Endothelial cell of umbilical vein (primary cell): ENCODE results near the gene GSG1L. TPM values are rescaled to one million over a fixed set of nuclear protein-coding genes. Genes with fewer than 3 reads are reported as not detected.

Experiments used
- BruUV-seq: library from RNA; stranded (reverse); fragments of 400-500 nt; replicated peaks from 2 replicates; lab custom pipeline; 2021; lab: Mats Ljungman, UMichigan
- CTCF ChIA-PET: fragments of 300-600, 350-600 bp; sonication (Branson Sonifier 250); formaldehyde crosslinking; loops from one replicate; lab custom pipeline; 2021; ENCODE audit warnings: antibody characterized with exemption, inconsistent platforms; lab: Charles Lee
- POLR2A ChIA-PET: fragments of 300-600, 350-600 bp; sonication (Branson Sonifier 250); formaldehyde crosslinking; loops from one replicate; lab custom pipeline; 2021; ENCODE audit warnings: antibody characterized with exemption, inconsistent platforms; lab: Charles Lee
- DNase-seq: peaks from one replicate; pipeline ENCODE4 v3.0.0-alpha.2; 2011; ENCODE audit warnings: low read depth, low spot score
- FAIRE-seq: peaks from 2 replicates; lab custom pipeline; 2011; peaks lifted over from hg19 to GRCh38; lab: Jason Lieb, UNC
- H2AFZ ChIP-seq: 2 replicates; pipeline ENCODE4 v1.6.0; 2012; ENCODE audit warnings: low read depth, low read length, control low read depth, inconsistent platforms
- H3K27ac ChIP-seq: 2 replicates; pipeline ENCODE4 v1.5.1; 2011; ENCODE audit warnings: low read depth, mild to moderate bottlenecking, control low read depth, low read length, moderate library complexity; ENCODE audit not compliant: insufficient read depth
- H3K27me3 ChIP-seq, 2 experiments: 2 replicates each; pipeline versions ENCODE4 v1.6.0 to v1.6.1; 2011; ENCODE audit warnings: low read length in 2 of 2, mixed read lengths in 1 of 2; ENCODE audit not compliant: control insufficient read depth in 2 of 2, insufficient read depth in 2 of 2
- H3K36me3 ChIP-seq, 2 experiments: 2 replicates in 1 of 2; 3 replicates in 1 of 2; pipeline ENCODE4 v1.5.1; 2011; ENCODE audit warnings: low read length in 2 of 2, mild to moderate bottlenecking in 1 of 2, moderate library complexity in 1 of 2; ENCODE audit not compliant: control insufficient read depth in 2 of 2, insufficient read depth in 2 of 2; ENCODE audit errors: extremely low read depth in 1 of 2
- H3K4me1 ChIP-seq: 3 replicates; pipeline ENCODE4 v1.5.1; 2011; ENCODE audit warnings: mild to moderate bottlenecking, low read length; ENCODE audit not compliant: control insufficient read depth, insufficient read depth; ENCODE audit errors: extremely low read depth
- H3K4me2 ChIP-seq: 2 replicates; pipeline ENCODE4 v1.6.1; 2011; ENCODE audit warnings: low read length, control low read depth, mixed read lengths; ENCODE audit not compliant: insufficient read depth
- H3K4me3 ChIP-seq, 3 experiments: fragments of 200-600 bp in 1 of 3; sonication (generic), shearing (Covaris generic) in 1 of 3; replicated peaks in 1 of 3; 2 replicates each; pipeline ENCODE4 v1.5.1; 2011 to 2016; ENCODE audit warnings: control low read depth in 3 of 3, low read length in 3 of 3, mild to moderate bottlenecking in 2 of 3, inconsistent platforms in 1 of 3, low read depth in 1 of 3, moderate library complexity in 1 of 3; ENCODE audit not compliant: insufficient read depth in 1 of 3
- H3K79me2 ChIP-seq: 2 replicates; pipeline ENCODE4 v1.6.0; 2012; ENCODE audit warnings: low read length, inconsistent platforms; ENCODE audit not compliant: control insufficient read depth, insufficient read depth
- H3K9ac ChIP-seq: replicated peaks from 2 replicates; pipeline ENCODE3; 2011; ENCODE audit warnings: low read length, control low read depth; ENCODE audit not compliant: insufficient read depth; ENCODE audit errors: extremely low read depth
- H3K9me1 ChIP-seq: replicated peaks from 3 replicates; pipeline ENCODE4 v1.6.0; 2011; ENCODE audit warnings: mild to moderate bottlenecking, low read length; ENCODE audit not compliant: control insufficient read depth, insufficient read depth; ENCODE audit errors: extremely low read depth
- H3K9me3 ChIP-seq: replicated peaks from 2 replicates; pipeline ENCODE4 v1.5.1; 2012; ENCODE audit warnings: low read length, inconsistent platforms; ENCODE audit not compliant: control insufficient read depth, insufficient read depth
- H4K20me1 ChIP-seq: replicated peaks from 2 replicates; pipeline ENCODE3; 2011; ENCODE audit warnings: mild to moderate bottlenecking, low read length; ENCODE audit not compliant: control insufficient read depth, insufficient read depth; ENCODE audit errors: extremely low read depth
- EZH2 ChIP-seq: IDR thresholded peaks from 2 replicates; pipeline ENCODE4 v1.6.1; 2012; ENCODE audit warnings: borderline replicate concordance, low read depth, mild to moderate bottlenecking, moderate library complexity, low read length, inconsistent platforms; ENCODE audit not compliant: severe bottlenecking
- FOS ChIP-seq: IDR thresholded peaks from 2 replicates; pipeline ENCODE4 v1.6.1; 2011; ENCODE audit warnings: mild to moderate bottlenecking, low read length, moderate library complexity, borderline replicate concordance; ENCODE audit not compliant: insufficient read depth
- GATA2 ChIP-seq: IDR thresholded peaks from 2 replicates; pipeline ENCODE4 v1.7.0; 2011; ENCODE audit warnings: low read depth, mild to moderate bottlenecking, moderate library complexity, mixed read lengths, low read length; ENCODE audit not compliant: insufficient read length, insufficient read depth
- JUN ChIP-seq: IDR thresholded peaks from 2 replicates; pipeline ENCODE4 v1.6.1; 2011; ENCODE audit warnings: borderline replicate concordance, low read depth; ENCODE audit not compliant: insufficient read length, insufficient read depth
- MYC ChIP-seq: IDR thresholded peaks from one replicate; pipeline ENCODE4 v1.6.1; 2011; ENCODE audit warnings: mild to moderate bottlenecking, low read depth, low read length
- POLR2A ChIP-seq: IDR thresholded peaks from 2 replicates; pipeline ENCODE4 v1.6.1; 2012; ENCODE audit warnings: low read depth, mild to moderate bottlenecking, control low read depth, low read length
- POLR2AphosphoS5 ChIP-seq: IDR thresholded peaks from 2 replicates; pipeline ENCODE4 v1.6.1; 2012; ENCODE audit warnings: low read depth, mild to moderate bottlenecking, control low read depth, low read length, moderate library complexity; ENCODE audit not compliant: insufficient read depth
- dilution Hi-C: fragments of 300-500 bp; cut with MboI; formaldehyde crosslinking; loops from one replicate; pipeline ENCODE4 v1.15.0; 2019; ENCODE audit warnings: low sequenced_read_pairs; ENCODE audit not compliant: extremely low pct_ligation_motif_present
- intact Hi-C: fragments of 100-400 bp; cut with micrococcal nuclease; formaldehyde crosslinking; loops from one replicate; pipeline ENCODE4 v1.10.0; 2022
- polyA plus RNA-seq, 4 experiments: library from polyadenylated mRNA; depleted of rRNA in 3 of 4; stranded (reverse) in 3 of 4; unstranded in 1 of 4; fragments of >200 nt; gene quantifications; 2 replicates each; pipeline versions ENCODE4 v1.2.1 to v1.2.3, GENCODE V29; 2011 to 2012; ENCODE audit warnings: missing spikeins in 1 of 4
- total RNA-seq: library from RNA; stranded (reverse); gene quantifications from 2 replicates; pipeline ENCODE4 v1.2.3, GENCODE V29; 2021
- TF ChIP-seq, protein P1 (sequence below), 2 donors: IDR thresholded peaks; 1 replicate in 1 of 2; 2 replicates in 1 of 2; pipeline ENCODE4 v1.5.1; 2011; ENCODE audit warnings: low read length in 2 of 2, mild to moderate bottlenecking in 2 of 2, moderate library complexity in 2 of 2, control low read depth in 1 of 2, inconsistent platforms in 1 of 2, low read depth in 1 of 2; ENCODE audit not compliant: insufficient read depth in 1 of 2; ENCODE audit errors: extremely low read depth in 1 of 2
- TF ChIP-seq, protein P2 (sequence below): IDR thresholded peaks from 2 replicates; pipeline ENCODE4 v1.6.1; 2011; ENCODE audit not compliant: insufficient read depth, insufficient read length

Gene GSG1L
- total and polyA plus RNA-seq, 2 donors (not counting 3 experiments of a cell fraction or from before 2014, with no cell fraction given): 0.06 TPM; not detected in 1

DNA sequence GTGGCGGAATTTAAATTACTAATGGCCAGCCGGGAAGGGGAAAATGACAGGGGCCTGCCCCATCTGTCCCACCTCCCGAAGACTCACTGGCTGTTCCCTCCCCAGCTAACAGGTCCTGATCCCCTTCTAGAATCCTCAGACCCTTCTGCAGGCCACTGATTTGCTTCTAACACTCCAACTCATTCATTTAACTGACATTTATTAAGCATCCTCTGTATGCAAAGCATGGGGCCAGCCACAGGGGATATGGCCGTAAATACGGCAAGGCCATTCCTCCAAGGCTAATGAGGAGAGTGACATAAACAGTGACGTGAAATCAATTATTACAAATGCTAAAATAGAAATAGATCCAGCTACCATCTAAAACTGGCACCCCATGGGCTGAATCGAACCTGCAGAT is 195.3 kb downstream of the GSG1L start:
- POLR2A ChIA-PET: no interaction called here
- Histone ChIP-seq H3K79me2 (no peaks in the 10 kb centered on the region), H2AFZ (peak overlapping the region; percentile 56), H3K9me1 (no peaks in the 10 kb centered on the region), H4K20me1 (no peaks in the 10 kb centered on the region), H3K36me3 (no peaks in the 10 kb centered on the region), H3K9ac (no peak overlapping the region), H3K4me3 (no peak overlapping the region), H3K4me1 (no peaks in the 10 kb centered on the region), H3K27ac (no peak overlapping the region), H3K27me3 (no peaks in the 10 kb centered on the region), H3K9me3 (no peaks in the 10 kb centered on the region), H3K4me2 (no peak overlapping the region)
- TF ChIP-seq, protein P1, sequence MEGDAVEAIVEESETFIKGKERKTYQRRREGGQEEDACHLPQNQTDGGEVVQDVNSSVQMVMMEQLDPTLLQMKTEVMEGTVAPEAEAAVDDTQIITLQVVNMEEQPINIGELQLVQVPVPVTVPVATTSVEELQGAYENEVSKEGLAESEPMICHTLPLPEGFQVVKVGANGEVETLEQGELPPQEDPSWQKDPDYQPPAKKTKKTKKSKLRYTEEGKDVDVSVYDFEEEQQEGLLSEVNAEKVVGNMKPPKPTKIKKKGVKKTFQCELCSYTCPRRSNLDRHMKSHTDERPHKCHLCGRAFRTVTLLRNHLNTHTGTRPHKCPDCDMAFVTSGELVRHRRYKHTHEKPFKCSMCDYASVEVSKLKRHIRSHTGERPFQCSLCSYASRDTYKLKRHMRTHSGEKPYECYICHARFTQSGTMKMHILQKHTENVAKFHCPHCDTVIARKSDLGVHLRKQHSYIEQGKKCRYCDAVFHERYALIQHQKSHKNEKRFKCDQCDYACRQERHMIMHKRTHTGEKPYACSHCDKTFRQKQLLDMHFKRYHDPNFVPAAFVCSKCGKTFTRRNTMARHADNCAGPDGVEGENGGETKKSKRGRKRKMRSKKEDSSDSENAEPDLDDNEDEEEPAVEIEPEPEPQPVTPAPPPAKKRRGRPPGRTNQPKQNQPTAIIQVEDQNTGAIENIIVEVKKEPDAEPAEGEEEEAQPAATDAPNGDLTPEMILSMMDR (IDR thresholded peaks at IDR 0.05; ENCODE audit: extremely low read depth in 1 of 2, insufficient read depth in 1 of 2, low read depth in 1 of 2, low read length in 2 of 2): no peak
- TF ChIP-seq POLR2AphosphoS5 (no peak), POLR2A (no peak), JUN (no peak), GATA2 (no peak), EZH2 (no peak), MYC (no peak), FOS (no peak)
- TF ChIP-seq, protein P2, sequence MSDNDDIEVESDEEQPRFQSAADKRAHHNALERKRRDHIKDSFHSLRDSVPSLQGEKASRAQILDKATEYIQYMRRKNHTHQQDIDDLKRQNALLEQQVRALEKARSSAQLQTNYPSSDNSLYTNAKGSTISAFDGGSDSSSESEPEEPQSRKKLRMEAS: no peak
- no peak for DNase-seq
- CTCF ChIA-PET: interaction anchor here (0.6 to 3.8 kb wide), 20 partner anchors 19 to 440 kb away, joined by 3 to 62 read pairs (median 5); no protein-coding TSS in a partner anchor
- no peak for FAIRE-seq
- dilution Hi-C loops: no loop called here
- BruUV-seq: no TSS peak
- intact Hi-C loops: no loop called here
